ENCODE results near the gene CORO7. TPM values are rescaled to one million over a fixed set of nuclear protein-coding genes. Genes with fewer than 3 reads are reported as not detected.

CORO7 gene
- total RNA-seq, 1 experiment from 2014 or later = 14.3 TPM

DNA sequence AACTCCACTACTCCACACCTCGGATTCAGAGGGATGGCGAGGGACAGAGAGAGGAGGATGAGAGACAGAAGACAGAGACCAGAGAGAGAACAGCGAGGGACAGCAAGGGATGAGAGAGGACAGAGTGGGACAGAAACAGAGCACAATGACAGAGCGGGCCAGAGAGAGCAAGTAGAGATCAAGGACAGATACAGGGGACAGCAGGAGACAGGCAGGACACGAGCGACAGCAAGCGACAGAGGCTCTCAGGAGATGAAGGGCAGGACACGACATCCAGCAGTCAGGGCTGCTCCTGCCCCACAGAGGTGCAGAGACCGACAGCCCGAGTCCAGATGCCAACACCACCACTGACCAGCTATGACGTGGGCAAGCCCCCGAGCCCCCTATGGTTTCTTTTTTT lies 14.9 kb downstream of the CORO7 start:
- no peaks in the 10 kb centered on the region for H3F3A ChIP-seq (ENCODE audit: low read length, unreplicated experiment)
- TF ChIP-seq EZH2phosphoT487 (IDR thresholded peaks at IDR 0.05; ENCODE audit: borderline replicate concordance, low read length) (no peak), EZH2 (IDR thresholded peaks at IDR 0.05; ENCODE audit: low read length, unreplicated experiment) (no peak)
- TF ChIP-seq, protein P1, sequence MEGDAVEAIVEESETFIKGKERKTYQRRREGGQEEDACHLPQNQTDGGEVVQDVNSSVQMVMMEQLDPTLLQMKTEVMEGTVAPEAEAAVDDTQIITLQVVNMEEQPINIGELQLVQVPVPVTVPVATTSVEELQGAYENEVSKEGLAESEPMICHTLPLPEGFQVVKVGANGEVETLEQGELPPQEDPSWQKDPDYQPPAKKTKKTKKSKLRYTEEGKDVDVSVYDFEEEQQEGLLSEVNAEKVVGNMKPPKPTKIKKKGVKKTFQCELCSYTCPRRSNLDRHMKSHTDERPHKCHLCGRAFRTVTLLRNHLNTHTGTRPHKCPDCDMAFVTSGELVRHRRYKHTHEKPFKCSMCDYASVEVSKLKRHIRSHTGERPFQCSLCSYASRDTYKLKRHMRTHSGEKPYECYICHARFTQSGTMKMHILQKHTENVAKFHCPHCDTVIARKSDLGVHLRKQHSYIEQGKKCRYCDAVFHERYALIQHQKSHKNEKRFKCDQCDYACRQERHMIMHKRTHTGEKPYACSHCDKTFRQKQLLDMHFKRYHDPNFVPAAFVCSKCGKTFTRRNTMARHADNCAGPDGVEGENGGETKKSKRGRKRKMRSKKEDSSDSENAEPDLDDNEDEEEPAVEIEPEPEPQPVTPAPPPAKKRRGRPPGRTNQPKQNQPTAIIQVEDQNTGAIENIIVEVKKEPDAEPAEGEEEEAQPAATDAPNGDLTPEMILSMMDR (conservative IDR thresholded peaks at IDR 0.05; ENCODE audit: low read depth, low read length) = no peak
- H3K9ac ChIP-seq (ENCODE audit: low read length) = no peak overlapping the region
- no peak overlapping the region for H2AFZ ChIP-seq (ENCODE audit: low read length)
- ATAC-seq = no peak
- intact Hi-C loops (cut with micrococcal nuclease) = no loop called here
- DNase-seq = no peak
- no peaks in the 10 kb centered on the region for H3K9me3 ChIP-seq (ENCODE audit: low read length)
- no peak overlapping the region for H3K4me2 ChIP-seq (ENCODE audit: low read length)
- H3K4me3 ChIP-seq (ENCODE audit: low read length) = no peak overlapping the region
- CTCF ChIA-PET = no interaction called here
- POLR2A ChIA-PET (ENCODE audit: unreplicated experiment) = interaction anchor here (0.6 kb wide), 1 partner anchor 9 kb away, joined by 3 read pairs; no protein-coding TSS in a partner anchor
- no peaks in the 10 kb centered on the region for H3K79me2 ChIP-seq (ENCODE audit: low read length)
- BruUV-seq (replicated peaks) = no TSS peak
- H3K36me3 ChIP-seq (ENCODE audit: low read depth, low read length) = no peaks in the 10 kb centered on the region
- no peaks in the 10 kb centered on the region for H4K20me1 ChIP-seq (ENCODE audit: low read length)
- H3K27ac ChIP-seq (ENCODE audit: low read length) = no peak overlapping the region
- no peaks in the 10 kb centered on the region for H3K9me2 ChIP-seq (replicated peaks; ENCODE audit: low read length)
- H3K27me3 ChIP-seq (ENCODE audit: low read length) = no peaks in the 10 kb centered on the region
- no peaks in the 10 kb centered on the region for H3K4me1 ChIP-seq (ENCODE audit: insufficient read depth, low read length)

DNA sequence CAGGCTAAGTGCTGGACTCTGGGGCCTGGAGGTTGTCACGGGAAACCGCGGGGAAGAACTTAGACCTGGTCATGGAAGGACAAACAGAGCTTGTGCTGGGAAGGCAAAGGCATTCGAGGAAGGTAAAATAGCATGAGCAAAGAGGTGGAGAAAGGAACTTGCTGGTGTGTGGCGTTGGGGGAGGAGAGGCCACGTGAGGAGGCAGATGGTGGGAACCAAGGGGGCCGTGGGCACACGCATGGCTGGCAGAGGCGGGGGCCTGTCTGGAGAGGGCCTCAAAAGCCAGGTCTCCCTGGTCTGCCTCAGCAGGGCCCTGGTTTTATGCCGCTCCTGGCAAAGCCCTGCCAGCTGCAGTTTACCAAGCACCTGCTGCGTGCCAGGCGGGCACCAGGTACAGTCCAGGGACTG lies 15.3 kb downstream of the CORO7 start:
- BruUV-seq (replicated peaks) = no TSS peak
- Histone ChIP-seq H3K79me2 (ENCODE audit: low read length) (no peaks in the 10 kb centered on the region), H3F3A (ENCODE audit: low read length, unreplicated experiment) (no peaks in the 10 kb centered on the region), H4K20me1 (ENCODE audit: low read length) (no peaks in the 10 kb centered on the region), H3K4me2 (ENCODE audit: low read length) (no peak overlapping the region), H3K9me2 (replicated peaks; ENCODE audit: low read length) (no peaks in the 10 kb centered on the region), H3K4me3 (ENCODE audit: low read length) (no peak overlapping the region), H3K36me3 (ENCODE audit: low read depth, low read length) (no peaks in the 10 kb centered on the region), H3K9me3 (ENCODE audit: low read length) (no peaks in the 10 kb centered on the region), H3K9ac (ENCODE audit: low read length) (no peak overlapping the region), H3K27ac (ENCODE audit: low read length) (no peak overlapping the region), H3K27me3 (ENCODE audit: low read length) (no peaks in the 10 kb centered on the region), H2AFZ (ENCODE audit: low read length) (no peak overlapping the region), H3K4me1 (ENCODE audit: insufficient read depth, low read length) (no peaks in the 10 kb centered on the region)
- TF ChIP-seq EZH2 (IDR thresholded peaks at IDR 0.05; ENCODE audit: low read length, unreplicated experiment) (no peak), EZH2phosphoT487 (IDR thresholded peaks at IDR 0.05; ENCODE audit: borderline replicate concordance, low read length) (no peak)
- TF ChIP-seq, protein P1 (conservative IDR thresholded peaks at IDR 0.05; ENCODE audit: low read depth, low read length) = no peak
- CTCF ChIA-PET = no interaction called here
- intact Hi-C loops (cut with micrococcal nuclease) = no loop called here
- no peak for ATAC-seq
- no peak for DNase-seq
- POLR2A ChIA-PET (ENCODE audit: unreplicated experiment) = no interaction called here

DNA sequence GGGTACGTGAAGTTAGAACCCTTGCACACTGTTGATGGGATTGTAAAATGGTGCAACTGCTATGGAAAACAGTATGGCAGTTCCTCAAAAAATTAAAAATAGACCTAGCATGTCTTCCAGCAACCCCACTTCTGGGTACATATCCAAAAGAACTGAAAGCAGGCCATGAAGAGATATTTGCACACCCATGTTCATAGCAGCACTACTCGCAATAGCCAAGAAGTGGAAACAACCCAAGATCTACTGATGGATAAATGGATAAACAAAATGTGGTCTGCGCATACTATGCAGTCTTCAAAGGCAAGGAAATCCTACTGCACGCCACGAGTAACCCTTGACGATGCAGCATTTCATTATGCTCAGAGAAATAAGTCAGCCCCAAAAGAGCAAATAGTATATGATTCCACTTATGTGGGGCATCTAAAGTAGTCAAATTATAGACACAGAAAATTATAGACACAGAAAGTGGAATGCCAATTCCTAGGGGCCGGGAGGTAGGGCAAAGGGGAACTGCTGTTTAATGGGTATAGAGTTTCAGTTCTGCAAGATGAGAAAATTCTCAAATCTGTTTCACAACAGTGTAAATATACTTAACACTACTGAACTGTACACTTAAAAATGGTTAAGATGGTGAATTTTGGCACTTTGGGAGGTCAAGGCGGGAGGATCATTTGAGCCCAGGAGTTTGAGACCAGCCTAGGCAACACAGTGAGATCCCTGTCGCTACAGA lies 17.2 kb downstream of the CORO7 start:
- CTCF ChIA-PET = no interaction called here

More for the DNA sequence above, 17.2 kb downstream of the CORO7 start:
- Histone ChIP-seq H3K4me1 (ENCODE audit: insufficient read depth, low read length) (no peaks in the 10 kb centered on the region), H3K9me2 (replicated peaks; ENCODE audit: low read length) (no peaks in the 10 kb centered on the region), H3K27me3 (ENCODE audit: low read length) (no peaks in the 10 kb centered on the region), H3F3A (ENCODE audit: low read length, unreplicated experiment) (no peaks in the 10 kb centered on the region), H3K9me3 (ENCODE audit: low read length) (no peaks in the 10 kb centered on the region), H3K36me3 (ENCODE audit: low read depth, low read length) (no peaks in the 10 kb centered on the region), H3K9ac (ENCODE audit: low read length) (no peak overlapping the region), H3K79me2 (ENCODE audit: low read length) (no peaks in the 10 kb centered on the region), H3K4me3 (ENCODE audit: low read length) (no peak overlapping the region), H3K4me2 (ENCODE audit: low read length) (no peak overlapping the region), H2AFZ (ENCODE audit: low read length) (no peak overlapping the region), H3K27ac (ENCODE audit: low read length) (no peak overlapping the region), H4K20me1 (ENCODE audit: low read length) (no peaks in the 10 kb centered on the region)
- ATAC-seq (no peak), DNase-seq (no peak)
- POLR2A ChIA-PET (ENCODE audit: unreplicated experiment) = no interaction called here
- TF ChIP-seq EZH2phosphoT487 (IDR thresholded peaks at IDR 0.05; ENCODE audit: borderline replicate concordance, low read length) (no peak), EZH2 (IDR thresholded peaks at IDR 0.05; ENCODE audit: low read length, unreplicated experiment) (no peak)
- TF ChIP-seq, protein P1 (conservative IDR thresholded peaks at IDR 0.05; ENCODE audit: low read depth, low read length) = no peak
- BruUV-seq (replicated peaks) = no TSS peak
- intact Hi-C loops (cut with micrococcal nuclease) = no loop called here
